HepG2 (cell line): ENCODE results near the gene ZNF48.

Source experiments
- BORCS8-MEF2B ChIP-seq: sonication (generic); formaldehyde crosslinking; IDR thresholded peaks from 2 replicates; pipeline ENCODE4 v1.8.0; 2022; ENCODE audit warnings: mild to moderate bottlenecking, missing genetic modification reagents
- CTCF ChIP-seq: sonication (generic); formaldehyde crosslinking; IDR thresholded peaks from 2 replicates; pipeline ENCODE4 v1.5.0; 2020; ENCODE audit warnings: mild to moderate bottlenecking, missing genetic modification reagents, moderate library complexity
- ELF1 ChIP-seq: sonication (generic); formaldehyde crosslinking; IDR thresholded peaks from 2 replicates; pipeline ENCODE4 v1.4.0; 2020; ENCODE audit warnings: missing genetic modification reagents
- ETV6 ChIP-seq: sonication (generic); formaldehyde crosslinking; conservative IDR thresholded peaks from 2 replicates; pipeline ENCODE4 v1.4.0; 2020; ENCODE audit warnings: missing genetic modification reagents
- FOXC1 ChIP-seq: sonication (generic); formaldehyde crosslinking; IDR thresholded peaks from 2 replicates; pipeline ENCODE4 v1.8.0; 2022; ENCODE audit warnings: mild to moderate bottlenecking, missing genetic modification reagents, borderline replicate concordance
- NR2C2 ChIP-seq: sonication (generic); formaldehyde crosslinking; IDR thresholded peaks from 2 replicates; pipeline ENCODE4 v1.4.0; 2020; ENCODE audit warnings: missing genetic modification reagents, mild to moderate bottlenecking, moderate library complexity, borderline replicate concordance
- RXRA ChIP-seq: sonication (generic); formaldehyde crosslinking; IDR thresholded peaks from 2 replicates; pipeline ENCODE4 v1.5.1; 2020; ENCODE audit warnings: missing genetic modification reagents
- SMARCE1 ChIP-seq: fragments of 450-650 bp; IDR thresholded peaks from 2 replicates; pipeline ENCODE4 v1.6.1; 2017; ENCODE audit warnings: borderline replicate concordance
- TCF7 ChIP-seq: sonication (generic); IDR thresholded peaks from 2 replicates; pipeline ENCODE4 v1.6.1; 2016; ENCODE audit warnings: antibody characterized with exemption, low read depth

- TF ChIP-seq FOXC1 (no peak), RXRA (no peak), NR2C2 (CRISPR knock-in tag) (no peak), TCF7 (no peak), SMARCE1 (no peak), ETV6 (no peak), CTCF (CRISPR knock-in tag) (no peak), BORCS8-MEF2B (CRISPR knock-in tag) (no peak), ELF1 (no peak)
Measured at GRCh38 chr16:30416047-30416603, 20.9 kb downstream of the ZNF48 start.
